GM23248 (cell line): ENCODE results near the gene BCL2. TPM values are rescaled to one million over a fixed set of nuclear protein-coding genes. Genes with fewer than 3 reads are reported as not detected.

Experiments used
- DNase-seq: peaks from one replicate; pipeline ENCODE4 v3.0.0-alpha.2; 2015
- H2AFZ ChIP-seq: fragments of 200-600 bp; sonication (generic); 2 replicates; pipeline ENCODE4 v1.6.1; 2016; ENCODE audit warnings: antibody characterized with exemption
- H3F3A ChIP-seq: fragments of 200-600 bp; sonication (generic); 2 replicates; pipeline ENCODE4 v1.6.1; 2016; ENCODE audit warnings: mild to moderate bottlenecking, antibody characterized with exemption, mixed run types; ENCODE audit not compliant: insufficient read depth
- H3K27ac ChIP-seq: fragments of 200-600 bp; sonication (generic); 2 replicates; pipeline ENCODE4 v1.5.1; 2016; ENCODE audit warnings: mild to moderate bottlenecking
- H3K27me3 ChIP-seq: fragments of 200-600 bp; sonication (generic); replicated peaks from 2 replicates; pipeline ENCODE4 v1.6.1; 2016; ENCODE audit warnings: mild to moderate bottlenecking; ENCODE audit not compliant: insufficient read depth
- H3K36me3 ChIP-seq: fragments of 200-600 bp; sonication (generic); 2 replicates; pipeline ENCODE4 v1.6.1; 2016; ENCODE audit warnings: low read depth, mild to moderate bottlenecking
- H3K4me1 ChIP-seq: fragments of 200-600 bp; sonication (generic); 2 replicates; pipeline ENCODE4 v1.6.1; 2016; ENCODE audit warnings: mild to moderate bottlenecking; ENCODE audit not compliant: insufficient read depth
- H3K4me2 ChIP-seq: fragments of 200-600 bp; sonication (generic); one replicate; pipeline ENCODE4 v1.6.1; 2016; ENCODE audit warnings: mild to moderate bottlenecking; ENCODE audit not compliant: unreplicated experiment
- H3K4me3 ChIP-seq: fragments of 200-600 bp; sonication (generic); 2 replicates; pipeline ENCODE4 v1.5.1; 2016; ENCODE audit warnings: mild to moderate bottlenecking
- H3K79me2 ChIP-seq: fragments of 200-600 bp; sonication (generic); 2 replicates; pipeline ENCODE4 v1.6.1; 2016; ENCODE audit warnings: mild to moderate bottlenecking; ENCODE audit not compliant: insufficient read depth
- H3K9ac ChIP-seq: fragments of 200-600 bp; sonication (generic); 2 replicates; pipeline ENCODE4 v1.6.1; 2016; ENCODE audit warnings: mild to moderate bottlenecking
- H3K9me2 ChIP-seq: fragments of 200-600 bp; sonication (generic); 2 replicates; pipeline ENCODE4 v1.6.1; 2016; ENCODE audit warnings: mixed run types, mild to moderate bottlenecking, moderate library complexity; ENCODE audit not compliant: insufficient read depth
- H3K9me3 ChIP-seq: fragments of 200-600 bp; sonication (generic); one replicate; pipeline ENCODE4 v1.6.1; 2017; ENCODE audit warnings: low read depth
- H4K20me1 ChIP-seq: fragments of 200-600 bp; sonication (generic); 2 replicates; pipeline ENCODE4 v1.6.0; 2016; ENCODE audit not compliant: insufficient read depth
- EZH2 ChIP-seq: fragments of 200-600 bp; sonication (generic); IDR thresholded peaks from 2 replicates; pipeline ENCODE4 v1.6.1; 2018; ENCODE audit warnings: antibody characterized with exemption, mild to moderate bottlenecking; ENCODE audit not compliant: insufficient read depth, poor library complexity, severe bottlenecking
- EZH2phosphoT487 ChIP-seq: fragments of 200-600 bp; sonication (generic); IDR thresholded peaks from 2 replicates; pipeline ENCODE4 v1.6.1; 2018; ENCODE audit warnings: antibody characterized with exemption, moderate library complexity, mild to moderate bottlenecking, low read depth; ENCODE audit not compliant: insufficient read depth
- WGBS, 2 experiments: methylation state at CpG; one replicate each; pipeline ENCODE4 v1.1.6; 2015 to 2017; ENCODE audit warnings: low lambda C conversion rate in 2 of 2, low coverage in 1 of 2; ENCODE audit errors: missing lambda C conversion rate in 2 of 2; 5-methylcytosine and 5-hydroxymethylcytosine counted together
- in situ Hi-C: fragments of 300-500 bp; cut with MboI; formaldehyde crosslinking; loops from 2 replicates; pipeline ENCODE4 v1.15.0; 2020
- polyA plus RNA-seq: library from polyadenylated mRNA; unstranded; fragments of >200 nt; fragmentation: Nextera tagmentation; extraction: Ambion mirVana; gene quantifications from 2 replicates; pipeline ENCODE4 v1.2.1, GENCODE V29; 2016
- total RNA-seq: library from RNA; depleted of rRNA; stranded (reverse); fragments of >200 nt; shearing (Covaris generic); gene quantifications from 2 replicates; pipeline ENCODE4 v1.2.3, GENCODE V29; 2014

Gene BCL2
- total and polyA plus RNA-seq, 2 experiments from 2014 or later, result 0.30 to 1.5 TPM

DNA sequence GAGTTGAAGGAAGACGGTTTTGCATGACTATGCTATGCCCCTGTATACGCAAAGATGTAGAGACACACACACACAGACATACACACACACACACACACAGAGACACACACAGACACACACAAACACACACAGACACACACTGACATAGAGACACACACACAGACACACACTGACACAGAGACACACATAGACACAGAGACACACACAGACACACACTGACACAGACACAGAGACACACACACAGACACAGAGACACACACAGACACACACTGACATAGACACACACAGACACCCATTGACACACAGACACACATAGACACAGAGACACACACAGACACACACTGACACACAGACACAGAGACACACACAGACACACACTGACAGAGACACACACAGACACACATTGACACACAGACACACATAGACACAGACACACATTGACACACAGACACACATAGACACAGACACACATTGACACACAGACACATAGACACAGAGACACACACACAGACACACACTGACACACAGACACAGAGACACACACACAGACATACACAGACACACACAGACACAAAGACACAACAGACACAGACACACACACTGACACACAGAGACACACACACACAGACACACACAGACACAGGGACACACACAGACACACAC, 121.3 kb downstream of the BCL2 start:
- H3F3A ChIP-seq, result no peaks in the 10 kb centered on the region
- H3K79me2 ChIP-seq, result no peaks in the 10 kb centered on the region
- no peak overlapping the region for H3K27ac ChIP-seq
- H3K4me2 ChIP-seq, result no peak overlapping the region
- 94 to 97% methylated on average over 2 of the region's 2 CpGs for WGBS, 2 experiments
- no peaks in the 10 kb centered on the region for H3K36me3 ChIP-seq
- TF ChIP-seq EZH2 (no peak), EZH2phosphoT487 (no peak)
- in situ Hi-C loops, result no loop called here
- no peaks in the 10 kb centered on the region for H3K9me2 ChIP-seq
- H3K9me3 ChIP-seq, result no peaks in the 10 kb centered on the region
- no peaks in the 10 kb centered on the region for H4K20me1 ChIP-seq
- no peaks in the 10 kb centered on the region for H3K27me3 ChIP-seq
- no peak overlapping the region for H3K9ac ChIP-seq
- no peak overlapping the region; the same call in 1 of the 2 replicates for H2AFZ ChIP-seq
- no peak overlapping the region for H3K4me3 ChIP-seq
- H3K4me1 ChIP-seq, result no peaks in the 10 kb centered on the region
- no peak for DNase-seq

- Histone ChIP-seq H3K27me3 (no peaks in the 10 kb centered on the region), H3K9ac (no peak overlapping the region), H3K27ac (no peak overlapping the region), H3K4me1 (no peaks in the 10 kb centered on the region), H3K4me3 (0 out of 2 replicates have a peak overlapping the region, but pooled peaks have one; percentile 29), H3K9me3 (no peaks in the 10 kb centered on the region), H4K20me1 (no peaks in the 10 kb centered on the region), H3K4me2 (peak overlapping the region; percentile 53), H3K9me2 (no peaks in the 10 kb centered on the region), H3K79me2 (no peaks in the 10 kb centered on the region), H2AFZ (peak overlapping the region; percentile 63), H3F3A (no peaks in the 10 kb centered on the region), H3K36me3 (no peaks in the 10 kb centered on the region)
- 21 to 30% methylated on average over 8 of the region's 8 CpGs for WGBS, 2 experiments
- no peak for TF ChIP-seq EZH2
- TF ChIP-seq EZH2phosphoT487, result no peak
- no peak for DNase-seq
- in situ Hi-C loops, result no loop called here
Observed at GRCh38 chr18:63197246-63197869, 122.2 kb downstream of the BCL2 start.

DNA sequence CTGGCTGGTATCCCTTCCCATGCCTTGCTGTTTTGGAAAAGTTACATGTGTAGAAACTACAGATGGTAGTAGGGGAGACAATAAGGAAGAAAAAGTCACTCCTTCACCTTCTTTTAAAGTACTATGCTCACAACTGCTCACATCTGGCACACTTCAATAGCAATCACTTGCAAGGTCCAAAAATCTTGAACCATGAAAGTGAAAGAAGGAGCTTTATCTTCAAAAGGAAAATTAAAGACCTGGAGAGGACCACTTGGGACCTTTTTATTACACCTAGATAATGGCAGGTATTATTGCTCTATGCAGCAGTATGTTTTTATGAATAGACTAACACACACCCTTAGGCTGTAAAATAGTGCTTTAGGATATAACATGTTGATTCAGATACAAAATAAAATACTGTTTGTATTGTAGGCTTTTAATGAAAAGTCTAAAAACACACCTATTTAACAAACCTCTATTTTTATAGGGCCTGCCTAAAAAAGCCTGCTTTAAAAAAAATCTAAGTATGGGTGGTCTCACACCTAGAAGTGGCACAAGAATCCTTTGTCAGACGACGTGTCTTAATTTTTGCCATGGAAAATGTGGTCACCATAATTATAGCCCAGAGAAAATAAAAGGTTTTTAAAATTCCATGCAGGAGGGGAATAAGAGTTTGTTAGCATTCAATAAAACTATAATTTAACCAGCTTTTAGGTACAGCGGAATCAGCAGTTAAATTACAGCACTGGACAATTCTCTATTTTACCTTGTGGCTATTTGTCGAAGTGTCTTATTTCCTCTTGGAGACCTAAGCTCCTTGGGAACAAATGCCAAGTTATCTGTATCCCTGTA, 124.0 kb downstream of the BCL2 start:
- 94 to 95% methylated on average over 4 of the region's 4 CpGs for WGBS, 2 experiments
- in situ Hi-C loops, result no loop called here
- H3F3A ChIP-seq, result no peaks in the 10 kb centered on the region

DNA sequence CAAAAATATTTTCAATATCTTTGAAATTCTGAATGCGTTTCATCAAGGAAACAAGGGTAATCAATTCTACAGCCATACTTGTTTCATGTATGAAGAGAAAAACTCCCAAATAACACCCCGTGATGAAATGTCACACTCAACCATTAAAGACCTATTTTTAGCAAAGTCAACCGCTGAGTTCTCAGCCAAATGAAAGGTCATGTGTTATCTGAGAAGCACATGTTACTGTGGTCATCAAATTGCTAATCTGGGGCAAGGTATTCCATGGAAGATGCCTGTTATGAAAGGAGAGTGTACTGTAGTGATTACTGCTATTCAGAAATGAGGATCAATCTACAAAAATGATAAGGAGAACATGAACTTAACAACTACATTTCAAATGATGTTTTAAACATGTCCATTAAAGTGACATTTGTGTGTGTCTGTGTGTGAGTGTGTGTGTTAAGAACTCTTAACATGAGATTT, 126.7 kb downstream of the BCL2 start:
- Histone ChIP-seq H4K20me1 (no peaks in the 10 kb centered on the region), H3K36me3 (no peaks in the 10 kb centered on the region), H3K9me3 (no peaks in the 10 kb centered on the region), H3K27ac (no peak overlapping the region), H2AFZ (no peak overlapping the region), H3K9me2 (no peaks in the 10 kb centered on the region), H3K79me2 (no peaks in the 10 kb centered on the region), H3K4me1 (no peaks in the 10 kb centered on the region), H3K27me3 (no peaks in the 10 kb centered on the region), H3K9ac (no peak overlapping the region), H3K4me3 (no peak overlapping the region), H3F3A (no peaks in the 10 kb centered on the region), H3K4me2 (no peak overlapping the region)
- no peak for TF ChIP-seq EZH2phosphoT487
- TF ChIP-seq EZH2, result no peak
- WGBS, 2 experiments, result 92 to 96% methylated on average over 3 of the region's 3 CpGs
- in situ Hi-C loops, result no loop called here
- DNase-seq, result no peak

More for the DNA sequence above, 124.0 kb downstream of the BCL2 start:
- no peak for DNase-seq
- H4K20me1 ChIP-seq, result no peaks in the 10 kb centered on the region
- no peaks in the 10 kb centered on the region for H3K79me2 ChIP-seq
- no peaks in the 10 kb centered on the region for H3K27me3 ChIP-seq
- H3K9ac ChIP-seq, result no peak overlapping the region
- H3K4me1 ChIP-seq, result no peaks in the 10 kb centered on the region
- no peak overlapping the region for H3K27ac ChIP-seq
- H3K9me2 ChIP-seq, result no peaks in the 10 kb centered on the region
- H3K4me2 ChIP-seq, result no peak overlapping the region
- no peak overlapping the region for H2AFZ ChIP-seq
- H3K36me3 ChIP-seq, result no peaks in the 10 kb centered on the region
- no peak overlapping the region for H3K4me3 ChIP-seq
- H3K9me3 ChIP-seq, result no peaks in the 10 kb centered on the region
- TF ChIP-seq EZH2 (no peak), EZH2phosphoT487 (no peak)
